ENCODE results near the gene OTOS.

OTOS gene

DNA sequence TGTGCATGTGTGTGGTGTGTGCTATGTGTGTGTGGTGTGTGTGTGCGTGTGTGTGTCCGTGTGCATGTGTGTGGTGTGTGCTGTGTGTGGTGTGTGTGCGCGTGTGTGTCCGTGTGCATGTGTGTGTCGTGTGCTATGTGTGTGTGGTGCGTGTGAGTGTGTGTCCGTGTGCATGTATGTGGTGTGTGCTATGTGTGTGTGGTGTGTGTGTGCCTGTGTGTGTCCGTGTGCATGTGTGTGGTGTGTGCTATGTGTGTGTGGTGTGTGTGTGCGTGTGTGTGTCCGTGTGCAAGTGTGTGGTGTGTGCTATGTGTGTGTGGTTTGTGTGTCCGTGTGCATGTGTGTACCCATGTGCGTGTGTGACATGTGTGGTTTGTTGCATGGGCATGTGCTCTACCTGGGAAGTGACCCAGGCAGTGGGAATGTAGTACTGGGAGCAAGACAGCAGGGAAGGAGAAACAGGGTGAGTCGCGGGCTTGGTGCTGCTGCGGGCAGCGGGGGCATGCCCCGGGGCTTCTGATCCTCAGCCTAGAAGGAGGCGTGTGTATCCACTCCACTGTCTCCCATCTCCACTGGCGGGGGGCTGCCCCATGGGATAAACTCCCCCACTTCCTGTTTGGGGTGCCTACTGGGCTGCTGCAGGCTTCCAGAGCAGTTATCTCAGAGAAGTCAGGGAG lies 7.6 kb upstream of the OTOS start:
- no peak for DNase-seq (ENCODE audit: low spot score)
- TF ChIP-seq, protein P1, sequence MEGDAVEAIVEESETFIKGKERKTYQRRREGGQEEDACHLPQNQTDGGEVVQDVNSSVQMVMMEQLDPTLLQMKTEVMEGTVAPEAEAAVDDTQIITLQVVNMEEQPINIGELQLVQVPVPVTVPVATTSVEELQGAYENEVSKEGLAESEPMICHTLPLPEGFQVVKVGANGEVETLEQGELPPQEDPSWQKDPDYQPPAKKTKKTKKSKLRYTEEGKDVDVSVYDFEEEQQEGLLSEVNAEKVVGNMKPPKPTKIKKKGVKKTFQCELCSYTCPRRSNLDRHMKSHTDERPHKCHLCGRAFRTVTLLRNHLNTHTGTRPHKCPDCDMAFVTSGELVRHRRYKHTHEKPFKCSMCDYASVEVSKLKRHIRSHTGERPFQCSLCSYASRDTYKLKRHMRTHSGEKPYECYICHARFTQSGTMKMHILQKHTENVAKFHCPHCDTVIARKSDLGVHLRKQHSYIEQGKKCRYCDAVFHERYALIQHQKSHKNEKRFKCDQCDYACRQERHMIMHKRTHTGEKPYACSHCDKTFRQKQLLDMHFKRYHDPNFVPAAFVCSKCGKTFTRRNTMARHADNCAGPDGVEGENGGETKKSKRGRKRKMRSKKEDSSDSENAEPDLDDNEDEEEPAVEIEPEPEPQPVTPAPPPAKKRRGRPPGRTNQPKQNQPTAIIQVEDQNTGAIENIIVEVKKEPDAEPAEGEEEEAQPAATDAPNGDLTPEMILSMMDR (IDR thresholded peaks at IDR 0.05; ENCODE audit: borderline replicate concordance, control extremely low read depth, extremely low read depth, insufficient read depth, missing control alignments): no peak
- in situ Hi-C loops (cut with MboI; ENCODE audit: low sequenced_read_pairs, unreplicated experiment): no loop called here

DNA sequence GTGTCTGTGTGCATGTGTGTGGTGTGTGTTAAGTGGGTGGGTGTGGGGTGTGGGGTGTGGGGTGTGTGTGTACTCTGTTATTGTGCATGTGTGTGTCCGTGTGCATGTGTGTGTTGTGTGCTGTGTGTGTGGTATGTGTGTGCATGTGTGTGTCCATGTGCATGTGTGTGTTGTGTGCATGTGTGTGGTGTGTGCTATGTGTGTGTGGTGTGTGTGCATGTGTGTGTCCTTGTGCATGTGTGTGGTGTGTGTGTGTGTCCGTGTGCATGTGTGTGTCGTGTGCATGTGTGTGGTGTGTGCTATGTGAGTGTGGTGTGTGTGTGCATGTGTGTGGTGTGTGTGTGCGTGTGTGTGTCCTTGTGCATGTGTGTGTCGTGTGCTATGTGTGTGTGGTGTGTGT lies 6.9 kb upstream of the OTOS start:
- DNase-seq (ENCODE audit: low spot score): no peak
- TF ChIP-seq, protein P1 (IDR thresholded peaks at IDR 0.05; ENCODE audit: borderline replicate concordance, control extremely low read depth, extremely low read depth, insufficient read depth, missing control alignments): no peak
- in situ Hi-C loops (cut with MboI; ENCODE audit: low sequenced_read_pairs, unreplicated experiment): no loop called here

DNA sequence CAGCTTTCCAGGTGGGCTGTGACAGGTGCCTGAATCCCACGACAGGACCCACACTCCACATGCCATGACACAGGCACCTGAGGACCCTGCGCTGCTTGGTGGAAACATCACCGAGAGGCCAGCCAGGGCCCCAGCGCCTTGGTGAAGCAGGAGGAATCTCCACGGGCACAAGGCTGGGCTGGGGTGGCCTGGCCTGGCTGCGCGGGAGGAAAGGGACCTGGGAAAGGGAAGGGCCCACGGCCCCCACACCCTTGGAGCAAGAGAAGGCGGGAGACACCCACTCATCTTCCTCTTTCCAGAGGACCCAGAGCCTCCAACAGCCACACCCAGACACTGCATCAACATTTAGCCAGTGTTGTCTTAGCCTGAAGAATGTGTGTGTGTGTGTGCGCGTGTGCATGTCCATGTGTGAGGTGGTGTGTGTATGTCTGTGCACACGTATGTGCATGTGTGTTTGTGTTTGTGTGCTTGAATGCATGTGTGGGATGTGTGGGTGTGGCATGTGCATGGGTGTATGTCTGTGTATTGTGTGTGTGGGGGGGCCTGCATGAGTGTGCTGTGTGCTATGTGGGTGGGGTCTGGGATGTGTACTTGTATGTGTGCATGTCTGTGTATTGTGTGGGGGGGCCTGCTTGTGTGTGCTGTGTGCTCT lies 6.3 kb upstream of the OTOS start:
- TF ChIP-seq, protein P1 (IDR thresholded peaks at IDR 0.05; ENCODE audit: borderline replicate concordance, control extremely low read depth, extremely low read depth, insufficient read depth, missing control alignments): no peak
- in situ Hi-C loops (cut with MboI; ENCODE audit: low sequenced_read_pairs, unreplicated experiment): no loop called here
- no peak for DNase-seq (ENCODE audit: low spot score)

DNA sequence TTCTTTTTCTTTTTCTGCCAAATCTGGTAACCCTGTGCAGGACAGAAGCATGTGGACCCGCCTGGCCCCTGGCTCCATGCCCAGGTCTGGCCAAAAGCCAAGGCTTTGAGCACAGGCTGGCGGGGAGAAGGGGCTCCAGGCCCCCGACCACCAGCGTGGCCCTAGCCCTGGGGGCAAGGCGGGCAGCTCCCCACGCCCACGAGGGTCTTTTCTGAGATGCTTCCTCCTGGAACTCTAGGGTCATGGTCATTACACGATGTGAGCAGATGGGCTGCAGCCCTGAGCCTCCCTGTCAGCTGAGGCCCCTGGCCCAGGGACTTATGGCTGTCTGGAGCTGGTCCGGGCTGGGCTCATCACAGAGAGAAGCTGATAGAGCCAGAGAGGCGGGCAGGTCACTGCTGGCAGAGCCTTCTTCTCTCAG lies 5.7 kb upstream of the OTOS start:
- TF ChIP-seq, protein P1 (IDR thresholded peaks at IDR 0.05; ENCODE audit: borderline replicate concordance, control extremely low read depth, extremely low read depth, insufficient read depth, missing control alignments): no peak
- DNase-seq (ENCODE audit: low spot score): no peak
- in situ Hi-C loops (cut with MboI; ENCODE audit: low sequenced_read_pairs, unreplicated experiment): no loop called here

DNA sequence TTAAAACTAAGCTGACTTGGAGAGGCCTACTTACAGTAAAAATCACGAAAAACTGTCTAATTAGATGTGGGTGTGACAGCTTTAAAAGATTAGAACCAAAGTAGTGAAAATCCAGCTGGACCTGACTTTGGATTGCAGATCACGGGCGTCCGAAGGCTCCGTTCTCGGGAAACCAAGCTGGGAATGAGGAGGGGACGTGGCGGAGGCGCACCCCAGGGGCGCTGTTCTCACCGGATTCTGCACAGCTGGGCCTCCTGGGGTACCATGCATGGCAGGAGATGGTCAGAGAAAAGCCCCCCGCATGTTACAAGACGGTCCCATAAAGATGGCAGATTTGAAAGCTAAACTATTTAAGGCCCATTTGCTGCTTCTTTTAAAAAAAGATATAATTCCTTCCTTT lies 5.0 kb upstream of the OTOS start:
- no peak for DNase-seq (ENCODE audit: low spot score)
- in situ Hi-C loops (cut with MboI; ENCODE audit: low sequenced_read_pairs, unreplicated experiment): no loop called here
- TF ChIP-seq, protein P1 (IDR thresholded peaks at IDR 0.05; ENCODE audit: borderline replicate concordance, control extremely low read depth, extremely low read depth, insufficient read depth, missing control alignments): no peak

DNA sequence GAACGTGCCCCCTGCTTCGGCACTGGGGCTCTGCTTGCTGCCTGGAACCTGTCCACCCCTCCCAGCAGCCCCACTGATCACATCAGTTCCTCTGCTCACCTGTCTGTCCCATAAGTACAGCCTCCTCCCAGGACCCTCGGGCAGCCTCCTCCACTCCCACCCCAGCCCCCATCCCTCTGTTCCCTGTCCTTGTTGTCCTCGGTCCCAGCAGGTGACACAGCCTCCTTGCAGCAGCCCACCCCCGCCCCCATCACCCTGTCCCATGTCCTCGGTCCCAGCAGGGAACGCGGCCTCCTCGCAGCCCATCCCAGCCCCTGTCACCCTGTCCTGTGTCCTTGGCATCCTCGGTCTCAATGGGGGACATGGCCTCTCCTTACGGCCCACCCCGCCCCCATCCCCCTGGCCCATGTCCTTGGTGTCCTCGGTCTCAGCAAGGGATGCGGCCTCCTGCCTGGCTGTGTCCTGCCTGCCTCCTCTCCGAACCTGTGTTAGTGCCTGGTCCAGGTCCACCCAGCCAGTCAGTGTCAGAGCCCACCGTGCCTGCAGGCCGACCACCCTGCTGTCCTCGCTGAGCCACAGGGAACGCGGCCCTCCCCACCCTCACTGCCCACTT lies 4.3 kb upstream of the OTOS start:
- in situ Hi-C loops (cut with MboI; ENCODE audit: low sequenced_read_pairs, unreplicated experiment): no loop called here
- DNase-seq (ENCODE audit: low spot score): no peak
- TF ChIP-seq, protein P1 (IDR thresholded peaks at IDR 0.05; ENCODE audit: borderline replicate concordance, control extremely low read depth, extremely low read depth, insufficient read depth, missing control alignments): no peak
